SK-N-SH treated with all-trans-retinoic acid at 6 μM for 48 hours (cell line): ENCODE data around the gene ACP4.
"Not testable (repeated sequence)": the region's sequence is repeated elsewhere in the genome, so short reads cannot be mapped to it uniquely, and the experiment has no call there.

Experiments
- ATAC-seq: fragments of 200-7000 bp; cut with Tn5 transposase; 3 replicates; pipeline ENCODE4 v1.9.1; 2020; ENCODE audit warnings: mild to moderate bottlenecking, moderate library complexity
- ARNTL ChIP-seq: fragments of 450-650 bp; formaldehyde crosslinking; IDR thresholded peaks from 2 replicates; pipeline ENCODE4 v1.5.0; 2020; ENCODE audit warnings: low read depth, mild to moderate bottlenecking, moderate library complexity, borderline replicate concordance
- BACH2 ChIP-seq: fragments of 250-450 bp; sonication (Bioruptor Pico); IDR thresholded peaks from 2 replicates; pipeline ENCODE4 v1.9.0; 2021; ENCODE audit warnings: mild to moderate bottlenecking, borderline replicate concordance
- CSDC2 ChIP-seq: fragments of 250-450 bp; sonication (Bioruptor Pico); IDR thresholded peaks from 2 replicates; pipeline ENCODE4 v1.5.0; 2020; ENCODE audit warnings: mild to moderate bottlenecking, moderate library complexity
- CSRNP3 ChIP-seq: fragments of 250-450 bp; sonication (Bioruptor Pico); IDR thresholded peaks from 2 replicates; pipeline ENCODE4 v1.5.1; 2021; ENCODE audit warnings: mild to moderate bottlenecking, moderate library complexity
- ESRRG ChIP-seq: fragments of 250-450 bp; sonication (Bioruptor Pico); IDR thresholded peaks from 2 replicates; pipeline ENCODE4 v1.6.1; 2021; ENCODE audit warnings: mild to moderate bottlenecking
- GLIS3 ChIP-seq: fragments of 250-450 bp; sonication (Bioruptor Pico); IDR thresholded peaks from 2 replicates; pipeline ENCODE4 v1.5.0; 2020; ENCODE audit warnings: mild to moderate bottlenecking, moderate library complexity
- ISL1 ChIP-seq: fragments of 250-450 bp; sonication (Bioruptor Pico); IDR thresholded peaks from 2 replicates; pipeline ENCODE4 v2.1.2; 2022; ENCODE audit warnings: mild to moderate bottlenecking, moderate library complexity
- OSR1 ChIP-seq: fragments of 250-450 bp; sonication (Bioruptor Pico); IDR thresholded peaks from 2 replicates; pipeline ENCODE4 v1.8.0; 2022; ENCODE audit warnings: moderate library complexity, mild to moderate bottlenecking, inconsistent platforms
- PPARA ChIP-seq: fragments of 250-450 bp; sonication (Bioruptor Pico); IDR thresholded peaks from 2 replicates; pipeline ENCODE4 v1.5.0; 2020; ENCODE audit warnings: mild to moderate bottlenecking, borderline replicate concordance
- RARB ChIP-seq: fragments of 250-450 bp; sonication (Bioruptor Pico); IDR thresholded peaks from 2 replicates; pipeline ENCODE4 v1.8.0; 2021; ENCODE audit warnings: mild to moderate bottlenecking, moderate library complexity
- SNAI2 ChIP-seq: fragments of 250-450 bp; sonication (Bioruptor Pico); IDR thresholded peaks from 2 replicates; pipeline ENCODE4 v1.5.0; 2020; ENCODE audit warnings: mild to moderate bottlenecking, moderate library complexity
- TCF4 ChIP-seq: fragments of 250-450 bp; sonication (Bioruptor Pico); IDR thresholded peaks from 2 replicates; pipeline ENCODE4 v1.8.0; 2021; ENCODE audit warnings: mild to moderate bottlenecking, moderate library complexity, borderline replicate concordance
- TOX ChIP-seq: fragments of 250-450 bp; sonication (Bioruptor Pico); IDR thresholded peaks from 2 replicates; pipeline ENCODE4 v1.8.0; 2021; ENCODE audit warnings: mild to moderate bottlenecking, moderate library complexity, borderline replicate concordance
- TSHZ2 ChIP-seq: fragments of 250-450 bp; sonication (Bioruptor Pico); IDR thresholded peaks from 2 replicates; pipeline ENCODE4 v1.5.0; 2020; ENCODE audit warnings: mild to moderate bottlenecking, moderate library complexity
- ZC3H10 ChIP-seq: fragments of 250-450 bp; sonication (Bioruptor Pico); IDR thresholded peaks from 2 replicates; pipeline ENCODE4 v1.5.1; 2021; ENCODE audit warnings: mild to moderate bottlenecking, moderate library complexity
- ZFP3 ChIP-seq: fragments of 250-450 bp; sonication (Bioruptor Pico); IDR thresholded peaks from 2 replicates; pipeline ENCODE4 v1.5.0; 2020; ENCODE audit warnings: mild to moderate bottlenecking, moderate library complexity
- ZFP30 ChIP-seq: fragments of 450-650 bp; formaldehyde crosslinking; IDR thresholded peaks from 2 replicates; pipeline ENCODE4 v1.5.0; 2022; ENCODE audit warnings: mild to moderate bottlenecking, moderate library complexity
- ZNF565 ChIP-seq: fragments of 450-650 bp; formaldehyde crosslinking; conservative IDR thresholded peaks from 2 replicates; pipeline ENCODE4 v1.5.0; 2020; ENCODE audit warnings: low read depth, mild to moderate bottlenecking, moderate library complexity
- ZNF70 ChIP-seq: fragments of 450-650 bp; formaldehyde crosslinking; IDR thresholded peaks from 2 replicates; pipeline ENCODE4 v1.5.0; 2020; ENCODE audit warnings: mild to moderate bottlenecking, moderate library complexity
- ZNF8 ChIP-seq: fragments of 450-650 bp; formaldehyde crosslinking; IDR thresholded peaks from 2 replicates; pipeline ENCODE4 v1.5.0; 2020; ENCODE audit warnings: mild to moderate bottlenecking, moderate library complexity
- TF ChIP-seq, protein P1 (sequence below): fragments of 250-450 bp; sonication (Bioruptor Pico); IDR thresholded peaks from 2 replicates; pipeline ENCODE4 v1.8.0; 2021; ENCODE audit warnings: low read depth, mild to moderate bottlenecking, moderate library complexity, borderline replicate concordance
- TF ChIP-seq, protein P2 (sequence below): fragments of 250-450 bp; sonication (Bioruptor Pico); IDR thresholded peaks from 2 replicates; pipeline ENCODE4 v1.5.1; 2020; ENCODE audit warnings: low read depth, mild to moderate bottlenecking, moderate library complexity

The ACP4 gene

GRCh38 chr19:50779504-50780457 is 10.4 kb upstream of the ACP4 start:
- ATAC-seq: no peak

GRCh38 chr19:50780753-50781435 is 9.3 kb upstream of the ACP4 start:
- no peak for ATAC-seq
- no peak for TF ChIP-seq ZNF8 (CRISPR knock-in tag)
- TF ChIP-seq RARB (CRISPR knock-in tag): no peak
- no peak for TF ChIP-seq CSDC2 (CRISPR knock-in tag)
- no peak for TF ChIP-seq ESRRG (CRISPR knock-in tag)
- no peak for TF ChIP-seq CSRNP3
- TF ChIP-seq ZFP3 (CRISPR knock-in tag): no peak
- no peak for TF ChIP-seq ISL1 (CRISPR knock-in tag)
- TF ChIP-seq SNAI2 (CRISPR knock-in tag): no peak
- no peak for TF ChIP-seq ARNTL (CRISPR knock-in tag)
- no peak for TF ChIP-seq ZFP30 (CRISPR knock-in tag)

More at GRCh38 chr19:50779504-50780457, 10.4 kb upstream of the ACP4 start:
- TF ChIP-seq CSDC2 (CRISPR knock-in tag) (no peak), ZNF565 (CRISPR knock-in tag) (no peak)
- TF ChIP-seq, all 23 proteins: peak for 0

- not testable (repeated sequence) for ATAC-seq
Observed at GRCh38 chr19:50783848-50784152, 6.4 kb upstream of the ACP4 start.

DNA sequence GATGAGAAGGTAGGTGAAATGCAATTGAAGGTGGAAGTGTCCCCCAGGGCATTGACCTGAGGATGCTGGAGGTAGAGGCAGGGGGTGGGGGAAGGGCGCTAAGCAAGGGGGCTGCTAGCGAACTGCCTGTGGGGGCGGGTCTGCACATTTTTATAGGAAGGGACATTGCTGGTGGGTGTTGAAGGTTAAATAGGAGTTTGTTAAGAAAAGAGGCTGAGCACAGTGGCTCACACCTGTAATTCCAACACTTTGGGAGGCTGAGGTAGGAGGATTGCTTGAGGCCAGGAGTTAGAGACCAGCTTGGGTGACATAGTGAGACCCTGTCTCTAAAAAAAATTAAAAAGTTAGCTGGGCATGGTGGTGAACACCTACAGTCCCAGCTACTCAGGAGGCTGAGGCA is 5.5 kb upstream of the ACP4 start:
- TF ChIP-seq ZNF8 (CRISPR knock-in tag) (no peak), ARNTL (CRISPR knock-in tag) (no peak), ZFP3 (CRISPR knock-in tag) (peak; percentile 90)
- TF ChIP-seq, all 23 proteins: peak for 1

DNA sequence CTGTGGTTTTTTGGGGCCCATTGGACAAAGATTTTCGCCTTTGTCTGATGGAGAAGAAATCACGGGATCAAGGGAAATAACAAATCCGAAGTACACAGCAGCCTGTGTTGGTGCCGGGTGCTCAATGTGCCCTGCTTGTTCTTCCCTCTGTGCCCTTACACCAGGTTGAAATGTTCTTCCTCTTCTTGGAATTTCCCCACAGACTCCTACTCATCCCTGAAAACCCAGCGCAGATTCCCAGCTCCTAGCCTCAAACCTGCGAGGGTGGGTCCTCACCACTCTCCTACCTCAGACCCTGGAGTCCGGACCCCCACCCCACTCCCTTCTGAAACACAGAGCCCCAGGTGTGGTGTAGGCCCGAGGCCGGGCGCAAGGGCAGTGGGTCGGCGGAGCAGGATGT is 4.9 kb upstream of the ACP4 start:
- TF ChIP-seq ZFP3 (CRISPR knock-in tag) (peak; percentile 79; the same call in 1 of the 2 replicates), BACH2 (CRISPR knock-in tag) (no peak)
- ATAC-seq: no peak

More for the DNA sequence above, 5.5 kb upstream of the ACP4 start:
- no peak for ATAC-seq

GRCh38 chr19:50790922-50791467 is 780 bp downstream of the ACP4 start:
- TF ChIP-seq ESRRG (CRISPR knock-in tag) (no peak), BACH2 (CRISPR knock-in tag) (no peak), GLIS3 (no peak), OSR1 (no peak), ZNF70 (CRISPR knock-in tag) (no peak), RARB (CRISPR knock-in tag) (no peak), ZC3H10 (CRISPR knock-in tag) (no peak), PPARA (CRISPR knock-in tag) (no peak), TSHZ2 (no peak), SNAI2 (CRISPR knock-in tag) (no peak), TOX (no peak), CSDC2 (CRISPR knock-in tag) (no peak), TCF4 (CRISPR knock-in tag) (no peak), CSRNP3 (no peak), ISL1 (CRISPR knock-in tag) (no peak), ZNF8 (CRISPR knock-in tag) (no peak)
- TF ChIP-seq, protein P1, sequence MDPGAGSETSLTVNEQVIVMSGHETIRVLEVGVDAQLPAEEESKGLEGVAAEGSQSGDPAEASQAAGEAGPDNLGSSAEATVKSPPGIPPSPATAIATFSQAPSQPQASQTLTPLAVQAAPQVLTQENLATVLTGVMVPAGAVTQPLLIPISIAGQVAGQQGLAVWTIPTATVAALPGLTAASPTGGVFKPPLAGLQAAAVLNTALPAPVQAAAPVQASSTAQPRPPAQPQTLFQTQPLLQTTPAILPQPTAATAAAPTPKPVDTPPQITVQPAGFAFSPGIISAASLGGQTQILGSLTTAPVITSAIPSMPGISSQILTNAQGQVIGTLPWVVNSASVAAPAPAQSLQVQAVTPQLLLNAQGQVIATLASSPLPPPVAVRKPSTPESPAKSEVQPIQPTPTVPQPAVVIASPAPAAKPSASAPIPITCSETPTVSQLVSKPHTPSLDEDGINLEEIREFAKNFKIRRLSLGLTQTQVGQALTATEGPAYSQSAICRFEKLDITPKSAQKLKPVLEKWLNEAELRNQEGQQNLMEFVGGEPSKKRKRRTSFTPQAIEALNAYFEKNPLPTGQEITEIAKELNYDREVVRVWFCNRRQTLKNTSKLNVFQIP (CRISPR knock-in tag): no peak
- TF ChIP-seq, protein P2, sequence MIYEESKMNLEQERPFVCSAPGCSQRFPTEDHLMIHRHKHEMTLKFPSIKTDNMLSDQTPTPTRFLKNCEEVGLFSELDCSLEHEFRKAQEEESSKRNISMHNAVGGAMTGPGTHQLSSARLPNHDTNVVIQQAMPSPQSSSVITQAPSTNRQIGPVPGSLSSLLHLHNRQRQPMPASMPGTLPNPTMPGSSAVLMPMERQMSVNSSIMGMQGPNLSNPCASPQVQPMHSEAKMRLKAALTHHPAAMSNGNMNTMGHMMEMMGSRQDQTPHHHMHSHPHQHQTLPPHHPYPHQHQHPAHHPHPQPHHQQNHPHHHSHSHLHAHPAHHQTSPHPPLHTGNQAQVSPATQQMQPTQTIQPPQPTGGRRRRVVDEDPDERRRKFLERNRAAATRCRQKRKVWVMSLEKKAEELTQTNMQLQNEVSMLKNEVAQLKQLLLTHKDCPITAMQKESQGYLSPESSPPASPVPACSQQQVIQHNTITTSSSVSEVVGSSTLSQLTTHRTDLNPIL (CRISPR knock-in tag): no peak
- TF ChIP-seq, all 23 proteins: peak for 0
- ATAC-seq: no peak
